HepG2 (cell line): ENCODE results near the gene SREBF1. TPM values are rescaled to one million over a fixed set of nuclear protein-coding genes. Genes with fewer than 3 reads are reported as not detected.

Experiments
- AGO1 ChIP-seq: fragments of 200-400 bp; formaldehyde crosslinking; IDR thresholded peaks from 2 replicates; pipeline ENCODE4 v1.6.1; 2017; ENCODE audit warnings: mild to moderate bottlenecking, low read depth, low read length, moderate library complexity; ENCODE audit not compliant: poor library complexity, severe bottlenecking
- ARID3A ChIP-seq: IDR thresholded peaks from 2 replicates; pipeline ENCODE4 v1.6.1; 2012; ENCODE audit warnings: low read depth, low read length, improper control_type of control experiment
- ARNT ChIP-seq: fragments of 450-650 bp; IDR thresholded peaks from 2 replicates; pipeline ENCODE4 v1.6.1; 2017
- ATF2 ChIP-seq: sonication (generic); formaldehyde crosslinking; IDR thresholded peaks from 2 replicates; pipeline ENCODE4 v1.4.0; 2020; ENCODE audit warnings: missing genetic modification reagents
- CEBPB ChIP-seq: IDR thresholded peaks from 2 replicates; pipeline ENCODE4 v1.6.1; 2011; ENCODE audit warnings: low read depth, low read length, improper control_type of control experiment, borderline replicate concordance
- FOXO1 ChIP-seq: sonication (generic); formaldehyde crosslinking; IDR thresholded peaks from 2 replicates; pipeline ENCODE4 v1.4.0; 2020; ENCODE audit warnings: missing genetic modification reagents
- GABPB1 ChIP-seq: IDR thresholded peaks from 2 replicates; pipeline ENCODE4 v1.6.1; 2016; ENCODE audit warnings: mild to moderate bottlenecking, missing genetic modification reagents, moderate library complexity, missing compliant biosample characterization
- HMG20A ChIP-seq: IDR thresholded peaks from 2 replicates; pipeline ENCODE4 v1.6.1; 2016; ENCODE audit warnings: borderline replicate concordance
- JDP2 ChIP-seq: sonication (generic); formaldehyde crosslinking; IDR thresholded peaks from 2 replicates; pipeline ENCODE4 v1.8.1; 2022; ENCODE audit warnings: missing genetic modification reagents, borderline replicate concordance
- KDM3A ChIP-seq: IDR thresholded peaks from 2 replicates; pipeline ENCODE4 v1.6.1; 2018; ENCODE audit warnings: low read depth, missing compliant biosample characterization
- THRA ChIP-seq: sonication (generic); formaldehyde crosslinking; IDR thresholded peaks from 2 replicates; pipeline ENCODE4 v1.4.0; 2020; ENCODE audit warnings: missing genetic modification reagents, borderline replicate concordance
- THYN1 ChIP-seq: sonication (generic); formaldehyde crosslinking; IDR thresholded peaks from 2 replicates; pipeline ENCODE4 v1.8.1; 2023; ENCODE audit warnings: low read depth, mild to moderate bottlenecking, moderate library complexity, missing genetic modification reagents, borderline replicate concordance
- ZBTB7B ChIP-seq: sonication (generic); formaldehyde crosslinking; IDR thresholded peaks from 2 replicates; pipeline ENCODE4 v1.4.0; 2020; ENCODE audit warnings: missing genetic modification reagents
- ZFAT ChIP-seq: sonication (generic); formaldehyde crosslinking; conservative IDR thresholded peaks from 2 replicates; pipeline ENCODE4 v1.8.1; 2023; ENCODE audit warnings: missing genetic modification reagents, inconsistent platforms
- ZNF589 ChIP-seq: sonication (generic); formaldehyde crosslinking; conservative IDR thresholded peaks from 2 replicates; pipeline ENCODE4 v1.8.0; 2022; ENCODE audit warnings: mild to moderate bottlenecking, moderate library complexity, missing genetic modification reagents
- ZNF597 ChIP-seq: sonication (generic); formaldehyde crosslinking; IDR thresholded peaks from 2 replicates; pipeline ENCODE4 v1.5.0; 2020; ENCODE audit warnings: missing genetic modification reagents
- ZNF615 ChIP-seq: sonication (generic); formaldehyde crosslinking; IDR thresholded peaks from 2 replicates; pipeline ENCODE4 v1.5.0; 2020; ENCODE audit warnings: mild to moderate bottlenecking, missing genetic modification reagents, borderline replicate concordance
- ZNF713 ChIP-seq: sonication (generic); formaldehyde crosslinking; IDR thresholded peaks from 2 replicates; pipeline ENCODE4 v1.4.0; 2020; ENCODE audit warnings: mild to moderate bottlenecking, missing genetic modification reagents
- polyA plus RNA-seq, 8 experiments: library from polyadenylated mRNA; depleted of rRNA in 3 of 8; stranded (reverse) in 7 of 8; unstranded in 1 of 8; fragments of >200 nt; fragmentation: Illumina TruSeq in 4 of 8; extraction: Trizol in 4 of 8; gene quantifications; 2 replicates each; pipeline versions ENCODE4 v1.2.1 to v1.2.3, GENCODE V29; 2011 to 2016; ENCODE audit warnings: low read depth in 4 of 8, missing spikeins in 1 of 8, mixed read lengths in 1 of 8; ENCODE audit not compliant: insufficient read depth in 1 of 8
- total RNA-seq, 5 experiments: library from RNA; depleted of rRNA; stranded (reverse); fragments of >200 nt; fragmentation: Illumina TruSeq; extraction: Trizol; gene quantifications; 2 replicates each; pipeline ENCODE4 v1.2.3, GENCODE V29; 2016; ENCODE audit warnings: low read depth in 1 of 5
- TF ChIP-seq, protein P1 (sequence below): sonication (generic); formaldehyde crosslinking; IDR thresholded peaks from 2 replicates; pipeline ENCODE4 v1.5.0; 2020; ENCODE audit warnings: missing genetic modification reagents, mild to moderate bottlenecking, borderline replicate concordance
- TF ChIP-seq, protein P2 (sequence below): sonication (generic); formaldehyde crosslinking; IDR thresholded peaks from 2 replicates; pipeline ENCODE4 v1.4.0; 2020; ENCODE audit warnings: missing genetic modification reagents

SREBF1 gene
- total and polyA plus RNA-seq, 2 of the 13 experiments (the other 11 are each of a cell fraction or from before 2014, with no cell fraction given): 34.3 to 38.0 TPM

DNA sequence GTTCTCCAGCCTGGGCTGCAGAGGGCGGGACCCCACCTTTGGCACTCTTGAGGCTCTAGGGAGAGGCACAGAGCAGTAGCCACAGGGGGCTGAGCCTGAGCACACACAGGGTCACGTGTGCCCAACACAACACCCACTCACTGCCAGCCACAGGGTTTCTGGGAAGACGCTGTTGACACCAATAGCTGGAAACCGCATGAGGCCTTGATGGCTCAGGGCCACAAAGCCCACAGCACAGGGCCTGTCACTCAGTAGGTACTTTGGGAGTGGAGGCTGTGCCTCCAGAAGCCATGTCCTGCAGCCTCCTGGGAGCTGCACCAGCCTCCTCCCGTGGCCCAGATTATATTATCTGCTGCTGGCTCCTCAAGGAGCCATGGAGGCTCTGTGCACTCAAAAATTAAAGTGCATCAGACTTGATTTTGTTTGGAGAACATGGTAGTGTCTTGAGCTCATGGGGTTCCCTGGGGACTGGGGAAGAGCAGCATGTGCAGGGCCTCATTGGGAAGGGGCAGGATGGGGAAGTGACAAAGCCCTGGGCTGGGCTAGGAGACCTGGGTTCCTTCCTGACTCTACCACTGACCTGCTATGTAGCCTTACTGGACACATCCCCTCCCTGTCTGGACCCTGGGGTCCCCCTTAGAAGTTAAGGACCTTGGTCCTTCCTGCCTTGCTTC is 12.5 kb upstream of the SREBF1 start (continued):
- TF ChIP-seq, protein P1, sequence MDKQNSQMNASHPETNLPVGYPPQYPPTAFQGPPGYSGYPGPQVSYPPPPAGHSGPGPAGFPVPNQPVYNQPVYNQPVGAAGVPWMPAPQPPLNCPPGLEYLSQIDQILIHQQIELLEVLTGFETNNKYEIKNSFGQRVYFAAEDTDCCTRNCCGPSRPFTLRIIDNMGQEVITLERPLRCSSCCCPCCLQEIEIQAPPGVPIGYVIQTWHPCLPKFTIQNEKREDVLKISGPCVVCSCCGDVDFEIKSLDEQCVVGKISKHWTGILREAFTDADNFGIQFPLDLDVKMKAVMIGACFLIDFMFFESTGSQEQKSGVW (CRISPR knock-in tag): no peak
- no peak for TF ChIP-seq KDM3A (CRISPR knock-in tag)
- no peak for TF ChIP-seq GABPB1 (CRISPR knock-in tag)
- TF ChIP-seq, protein P2, sequence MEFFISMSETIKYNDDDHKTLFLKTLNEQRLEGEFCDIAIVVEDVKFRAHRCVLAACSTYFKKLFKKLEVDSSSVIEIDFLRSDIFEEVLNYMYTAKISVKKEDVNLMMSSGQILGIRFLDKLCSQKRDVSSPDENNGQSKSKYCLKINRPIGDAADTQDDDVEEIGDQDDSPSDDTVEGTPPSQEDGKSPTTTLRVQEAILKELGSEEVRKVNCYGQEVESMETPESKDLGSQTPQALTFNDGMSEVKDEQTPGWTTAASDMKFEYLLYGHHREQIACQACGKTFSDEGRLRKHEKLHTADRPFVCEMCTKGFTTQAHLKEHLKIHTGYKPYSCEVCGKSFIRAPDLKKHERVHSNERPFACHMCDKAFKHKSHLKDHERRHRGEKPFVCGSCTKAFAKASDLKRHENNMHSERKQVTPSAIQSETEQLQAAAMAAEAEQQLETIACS (CRISPR knock-in tag): no peak
- no peak for TF ChIP-seq ZNF589 (CRISPR knock-in tag)
- TF ChIP-seq ATF2 (CRISPR knock-in tag): no peak
- TF ChIP-seq ARID3A: no peak
- TF ChIP-seq FOXO1: peak; percentile 74
- TF ChIP-seq THYN1 (CRISPR knock-in tag): no peak
- no peak for TF ChIP-seq HMG20A (CRISPR knock-in tag)
- TF ChIP-seq ZNF615 (CRISPR knock-in tag): no peak
- no peak for TF ChIP-seq ARNT
- no peak for TF ChIP-seq AGO1
- no peak for TF ChIP-seq CEBPB
- TF ChIP-seq ZNF597 (CRISPR knock-in tag): no peak
- TF ChIP-seq ZFAT: no peak
- peak; percentile 38; the same call in 1 of the 2 replicates for TF ChIP-seq THRA
- TF ChIP-seq ZNF713: no peak
- TF ChIP-seq ZBTB7B: peak; percentile 60; the same call in 1 of the 2 replicates
- TF ChIP-seq JDP2: no peak
